Embryonic facial prominence (tissue), 1 donor: ENCODE measurements around the gene PDLIM1.

Experiments used
- DNase-seq: peaks from one replicate; pipeline ENCODE4 v3.0.0-alpha.2; 2016; ENCODE audit errors: extremely low spot score

PDLIM1 gene, protein sequence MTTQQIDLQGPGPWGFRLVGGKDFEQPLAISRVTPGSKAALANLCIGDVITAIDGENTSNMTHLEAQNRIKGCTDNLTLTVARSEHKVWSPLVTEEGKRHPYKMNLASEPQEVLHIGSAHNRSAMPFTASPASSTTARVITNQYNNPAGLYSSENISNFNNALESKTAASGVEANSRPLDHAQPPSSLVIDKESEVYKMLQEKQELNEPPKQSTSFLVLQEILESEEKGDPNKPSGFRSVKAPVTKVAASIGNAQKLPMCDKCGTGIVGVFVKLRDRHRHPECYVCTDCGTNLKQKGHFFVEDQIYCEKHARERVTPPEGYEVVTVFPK

GRCh38 chr10:95290461-95291364 is at the start of gene PDLIM1:
Gene PDLIM1, minus strand, starts transcription at chr10:95291003. Its CDS starts 88 bp downstream, at chr10:95290915.
- no peak for DNase-seq

GRCh38 chr10:95339863-95340262 is 49.1 kb upstream of the PDLIM1 start:
- no peak for DNase-seq

DNA sequence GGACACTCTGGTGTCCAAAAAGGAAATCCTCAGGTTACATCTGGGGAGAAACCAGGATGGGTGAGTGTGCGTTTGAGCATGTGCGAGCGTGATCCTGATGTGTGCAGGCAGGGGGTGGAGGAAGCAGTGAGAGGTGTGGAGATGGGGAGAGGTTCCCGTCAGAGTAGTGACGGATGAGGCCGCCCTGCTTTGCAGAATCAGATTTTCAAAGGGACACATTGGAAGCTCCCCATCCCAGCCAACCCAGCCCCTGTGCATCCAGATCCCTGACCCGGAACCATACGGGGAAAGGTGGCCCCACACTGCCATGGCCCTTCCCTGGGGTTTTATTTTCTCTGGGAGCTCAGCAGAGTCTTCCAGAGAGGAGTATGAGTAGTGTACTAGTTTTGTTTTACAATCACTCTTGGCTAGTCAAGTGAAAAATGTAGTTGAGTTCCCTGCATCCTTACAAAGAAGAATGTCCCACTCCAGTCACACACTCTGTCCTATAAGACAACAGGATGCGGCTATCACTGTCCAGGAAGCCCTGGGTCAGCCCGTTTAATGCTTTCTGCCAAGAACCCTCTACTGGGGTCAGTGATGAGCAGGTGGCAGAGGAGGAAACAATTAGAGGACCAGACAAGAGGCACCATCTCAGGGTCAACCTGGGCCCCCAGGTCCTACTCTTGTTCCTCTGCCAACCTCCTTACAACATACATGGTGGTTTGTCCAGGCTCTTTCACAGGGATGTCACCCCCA is 46.8 kb upstream of the PDLIM1 start:
- DNase-seq, result no peak

DNA sequence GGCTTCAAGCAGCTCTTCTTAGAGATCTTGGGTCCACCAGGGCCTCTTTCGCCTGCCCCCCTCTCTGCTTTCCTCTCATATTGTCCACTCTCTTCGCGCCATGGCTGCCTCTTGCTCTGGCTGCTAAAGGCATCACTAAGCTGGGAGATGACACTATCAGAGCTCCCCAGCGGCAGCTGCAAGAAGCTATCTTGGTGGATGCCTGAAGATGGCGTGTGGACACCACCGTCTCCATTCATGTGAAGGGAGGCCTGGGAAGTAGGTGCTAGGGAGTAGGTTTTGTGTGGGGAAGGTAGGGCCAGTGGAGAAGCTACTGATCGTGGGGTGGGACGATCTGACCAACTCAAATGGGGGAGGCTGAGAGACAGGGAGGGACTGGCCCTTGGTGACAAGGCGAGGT is 45.9 kb upstream of the PDLIM1 start:
- no peak for DNase-seq

GRCh38 chr10:95335933-95336699 is 45.3 kb upstream of the PDLIM1 start:
- no peak for DNase-seq

GRCh38 chr10:95334805-95335144 is 44.0 kb upstream of the PDLIM1 start:
- no peak for DNase-seq

- no peak for DNase-seq
Measured at GRCh38 chr10:95333997-95334804, 43.4 kb upstream of the PDLIM1 start.

DNA sequence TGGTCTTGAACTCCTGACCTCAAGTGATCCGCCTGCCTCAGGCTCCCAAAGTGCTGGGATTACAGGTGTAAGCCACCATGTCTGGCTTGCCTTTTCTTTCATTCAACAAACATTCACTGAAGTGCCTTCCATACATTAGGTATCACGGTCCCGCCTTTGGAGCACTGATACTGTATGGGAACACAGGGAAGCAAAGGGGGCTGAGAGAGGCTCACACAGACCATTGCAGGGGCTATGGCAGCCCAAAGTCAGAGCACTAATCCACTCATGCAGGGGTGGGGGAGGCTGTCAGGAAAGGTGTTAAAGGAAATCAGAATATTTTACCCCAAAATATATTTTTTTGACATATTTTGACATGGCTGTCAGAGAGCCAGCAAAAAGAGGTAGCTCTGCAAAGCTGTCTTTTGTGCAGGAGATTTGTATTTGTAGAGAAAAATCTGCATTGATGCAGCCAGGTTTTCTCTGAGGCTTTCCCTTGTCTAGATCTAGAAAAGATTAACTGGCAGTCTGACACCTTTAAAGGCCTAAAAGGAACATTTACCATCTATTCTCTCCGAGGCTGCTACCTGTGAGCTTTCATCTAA is 42.0 kb upstream of the PDLIM1 start:
- DNase-seq, result no peak

GRCh38 chr10:95331596-95332130 is 40.9 kb upstream of the PDLIM1 start:
- DNase-seq, result no peak

DNA sequence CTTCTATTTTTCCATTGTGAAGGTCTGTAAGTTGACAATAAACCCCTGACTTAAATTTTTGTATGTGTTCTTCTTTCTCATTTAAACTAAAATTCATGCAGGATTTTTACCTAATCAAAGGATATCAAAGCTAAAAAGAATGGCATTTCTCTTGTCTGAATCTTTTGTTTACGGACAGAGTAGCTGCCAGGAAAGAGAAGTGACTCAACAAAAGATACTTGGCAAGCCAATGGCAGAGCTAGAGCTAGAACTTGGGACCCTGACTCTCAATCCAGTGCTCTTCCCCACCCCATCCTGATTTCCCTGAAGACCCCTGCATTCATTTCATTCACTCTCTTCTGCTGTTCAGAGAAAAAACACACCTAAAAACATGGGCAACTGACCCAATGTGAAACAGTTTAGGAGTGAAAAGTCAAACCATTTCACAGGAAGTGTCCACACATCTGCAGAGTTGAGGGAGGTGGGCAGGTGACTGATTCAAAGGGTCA is 40.2 kb upstream of the PDLIM1 start:
- DNase-seq, result no peak

DNA sequence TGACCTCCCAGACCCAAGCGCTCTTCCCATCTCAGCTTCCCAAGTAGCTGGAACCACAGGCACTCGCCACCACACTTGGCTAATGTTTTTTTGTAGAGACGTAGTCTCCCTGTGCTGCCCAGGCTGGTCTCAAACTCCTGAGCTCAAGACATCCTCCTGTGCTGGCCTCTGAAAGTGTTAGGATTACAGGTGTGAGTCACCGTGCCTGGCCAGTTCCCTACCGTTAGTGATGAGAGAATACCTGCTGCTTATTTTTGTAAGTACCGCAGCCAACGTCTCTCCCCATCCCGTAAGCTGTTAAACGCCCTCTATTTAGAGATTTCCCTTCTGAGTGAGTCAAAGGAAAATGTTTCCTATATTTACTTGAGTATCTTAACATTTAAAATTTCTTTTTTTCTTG is 38.5 kb upstream of the PDLIM1 start:
- no peak for DNase-seq

DNA sequence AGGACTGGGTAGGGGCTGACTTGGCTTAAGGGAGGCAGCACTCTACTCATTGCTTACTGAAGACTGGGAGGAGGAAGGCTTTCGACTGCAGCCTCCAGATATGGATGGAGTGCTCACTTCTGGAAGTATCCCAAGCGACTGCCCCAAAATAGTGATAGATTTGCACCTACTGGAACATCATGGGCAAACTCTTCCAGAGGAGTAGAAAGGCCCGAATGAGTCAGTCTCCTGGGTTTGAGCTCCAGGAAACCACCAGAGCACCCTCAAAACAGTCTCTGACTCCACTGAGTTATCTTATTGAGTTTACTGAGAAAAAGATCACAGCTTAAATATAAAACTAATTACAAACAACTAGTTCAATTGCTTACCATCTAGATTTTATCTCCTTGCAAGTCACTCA is 37.2 kb upstream of the PDLIM1 start:
- no peak for DNase-seq

DNA sequence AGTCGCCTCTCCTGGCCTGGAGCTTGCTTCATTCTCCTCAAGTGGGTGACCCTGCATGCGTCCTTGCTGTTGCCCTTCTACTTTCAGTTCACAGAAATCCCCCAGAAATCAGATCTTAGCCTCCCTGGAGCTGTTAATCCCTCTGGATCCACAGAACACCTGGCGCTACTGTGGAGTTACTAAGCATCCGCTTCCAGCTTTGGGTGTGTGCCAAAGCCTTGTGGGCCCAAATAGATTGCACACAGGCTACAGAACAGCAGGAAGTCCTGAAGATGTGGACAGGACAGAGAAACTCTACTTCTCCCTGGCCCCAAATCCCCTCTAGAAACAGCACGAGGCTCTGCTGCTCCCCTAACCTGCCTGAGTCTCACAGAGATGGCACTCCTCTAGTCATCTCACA is 36.6 kb upstream of the PDLIM1 start:
- no peak for DNase-seq

DNA sequence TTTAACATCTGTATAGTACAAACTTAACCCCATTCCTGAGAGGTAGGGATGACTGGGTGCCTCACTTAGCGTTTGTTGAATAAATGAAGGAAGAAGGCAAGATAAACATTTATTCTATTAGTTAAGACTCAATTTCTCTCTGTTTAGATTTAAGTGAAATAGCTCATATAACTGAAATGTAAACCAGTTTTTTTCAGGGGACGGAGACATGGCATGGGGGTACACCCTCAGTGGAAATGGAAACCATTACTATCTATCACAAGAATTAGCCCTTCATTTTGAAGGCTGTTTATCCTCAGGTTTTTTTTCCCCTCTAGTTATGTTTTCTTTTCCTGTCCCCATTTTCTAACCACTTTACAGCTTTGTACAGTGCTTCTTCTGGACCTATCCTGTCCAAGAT is 35.6 kb upstream of the PDLIM1 start:
- no peak for DNase-seq

- DNase-seq, result no peak
Measured at GRCh38 chr10:95325863-95326262, 35.1 kb upstream of the PDLIM1 start.

DNA sequence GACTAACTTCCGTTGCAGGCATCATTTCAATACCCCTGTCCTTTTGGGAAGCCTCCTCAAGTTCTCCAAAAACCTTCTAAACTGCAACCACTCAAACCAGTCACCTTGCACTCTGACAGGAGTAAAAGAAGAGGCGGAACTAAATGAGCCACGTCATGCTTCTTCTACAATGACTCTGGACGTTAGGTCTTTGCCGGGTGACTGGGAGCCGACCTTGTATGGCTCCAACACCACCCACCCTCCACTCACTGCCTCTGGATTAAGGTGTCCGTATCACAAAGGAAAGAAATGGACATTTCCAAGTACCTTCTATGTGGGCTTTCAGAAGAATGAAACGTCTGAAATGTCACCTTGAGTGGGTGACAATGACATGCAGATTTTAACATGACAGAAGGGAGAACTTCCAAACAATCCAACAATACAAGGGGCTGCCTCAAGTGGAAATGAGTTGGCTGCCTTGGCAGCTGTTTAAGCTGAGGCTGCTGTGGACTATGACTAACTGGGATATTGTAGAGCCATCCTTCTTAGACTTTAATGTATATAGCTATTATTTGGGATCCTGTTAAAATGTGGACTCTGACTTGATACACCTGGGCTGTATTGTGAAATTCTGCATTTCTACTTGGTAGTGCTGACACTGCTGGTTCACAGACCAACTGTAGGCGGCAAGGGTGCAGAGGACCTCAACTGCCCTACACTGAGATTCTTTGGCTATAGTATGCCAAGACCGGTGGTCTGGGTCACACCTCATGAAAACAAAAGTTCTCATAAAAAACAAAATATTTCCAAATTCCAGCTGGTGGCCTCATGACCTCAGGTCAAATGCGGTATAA is 33.8 kb upstream of the PDLIM1 start:
- DNase-seq, result no peak

DNA sequence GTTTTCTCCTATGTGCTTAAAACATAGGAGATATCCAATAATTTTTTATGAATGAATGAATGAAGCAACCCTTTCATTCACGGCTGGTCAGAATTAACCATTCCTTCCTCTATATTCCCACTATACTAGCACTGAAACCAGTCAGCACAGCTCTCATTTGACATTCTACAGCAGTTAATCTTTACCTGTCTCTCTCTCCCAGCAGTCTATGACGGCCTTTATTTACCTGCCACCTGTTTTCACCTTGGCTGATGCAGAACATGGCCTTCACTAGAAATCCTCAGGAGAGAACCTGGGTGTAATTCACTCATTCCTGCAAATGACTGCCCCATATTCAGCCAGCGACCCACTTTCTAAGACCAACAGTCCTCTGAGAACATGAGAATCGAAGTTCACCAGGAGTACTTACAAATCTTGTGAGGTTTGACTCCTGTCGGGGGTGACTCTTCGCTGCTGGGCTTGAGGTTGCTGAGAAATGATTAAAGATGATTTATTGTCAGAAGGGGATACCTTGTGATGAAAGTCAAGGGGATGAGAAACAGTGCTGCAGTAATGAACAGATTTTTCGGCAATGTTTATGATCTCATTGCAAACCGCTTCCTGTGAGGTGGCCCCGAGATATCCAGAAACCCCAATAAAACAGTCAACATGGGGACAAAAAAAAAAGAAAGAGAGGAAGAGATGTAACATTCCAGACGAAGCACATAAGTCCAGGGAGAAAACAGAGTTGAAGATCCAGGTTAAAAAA is 30.9 kb upstream of the PDLIM1 start:
- no peak for DNase-seq

- DNase-seq, result no peak
Measured at GRCh38 chr10:95319239-95319638, 28.4 kb upstream of the PDLIM1 start.
